Endothelial cell (in vitro differentiated cells): ENCODE data around the gene TFF3. TPM values are rescaled to one million over a fixed set of nuclear protein-coding genes. Genes with fewer than 3 reads are reported as not detected.

Experiments used
- DNase-seq: peaks from one replicate; pipeline ENCODE4 v3.0.0; 2021; ENCODE audit warnings: low spot score
- H3K27ac Mint-ChIP-seq: one replicate; pipeline ENCODE4 v1.8.0; 2021; ENCODE audit warnings: mixed read lengths, inconsistent platforms; ENCODE audit not compliant: unreplicated experiment
- H3K27me3 Mint-ChIP-seq: one replicate; pipeline ENCODE4 v1.8.0; 2021; ENCODE audit warnings: mild to moderate bottlenecking, moderate library complexity, mixed read lengths, inconsistent platforms; ENCODE audit not compliant: unreplicated experiment
- H3K36me3 Mint-ChIP-seq: one replicate; pipeline ENCODE4 v1.8.0; 2021; ENCODE audit warnings: mild to moderate bottlenecking, low read depth, mixed read lengths, inconsistent platforms; ENCODE audit not compliant: unreplicated experiment
- H3K4me1 Mint-ChIP-seq: one replicate; pipeline ENCODE4 v1.8.0; 2021; ENCODE audit warnings: mild to moderate bottlenecking, mixed read lengths, inconsistent platforms; ENCODE audit not compliant: unreplicated experiment
- H3K4me3 Mint-ChIP-seq: one replicate; pipeline ENCODE4 v1.8.0; 2021; ENCODE audit warnings: mild to moderate bottlenecking, mixed read lengths, inconsistent platforms; ENCODE audit not compliant: unreplicated experiment
- H3K9me3 Mint-ChIP-seq: one replicate; pipeline ENCODE4 v1.8.0; 2021; ENCODE audit warnings: mixed read lengths, inconsistent platforms; ENCODE audit not compliant: unreplicated experiment
- CTCF ChIP-seq: fragments of 200-600 bp; sonication (generic); IDR thresholded peaks from one replicate; pipeline ENCODE4 v1.5.0; 2021; ENCODE audit warnings: antibody characterized with exemption; ENCODE audit not compliant: unreplicated experiment
- total RNA-seq: library from RNA; stranded (reverse); fragmentation: NEBNext Ultra II Directional; extraction: Animal tissue kit (Norgen Biotek cat#: 25700); gene quantifications from one replicate; pipeline ENCODE4 v1.2.1, GENCODE V29; 2021; ENCODE audit not compliant: unreplicated experiment

TFF3 gene
- total RNA-seq, 1 donor from 2014 or later, result not detected

- Mint-ChIP-seq H3K27ac (no peak overlapping the region), H3K4me1 (no peaks in the 10 kb centered on the region)
Measured at GRCh38 chr21:42321845-42322244, 6.6 kb upstream of the TFF3 start.

GRCh38 chr21:42321231-42321630, 6.0 kb upstream of the TFF3 start:
- TF ChIP-seq CTCF, result no peak
- Mint-ChIP-seq H3K36me3 (no peaks in the 10 kb centered on the region), H3K9me3 (no peaks in the 10 kb centered on the region), H3K27ac (no peak overlapping the region), H3K4me1 (peaks cover 2% of the 10 kb centered on the region), H3K27me3 (peaks cover 4% of the 10 kb centered on the region), H3K4me3 (no peak overlapping the region)
- no peak for DNase-seq

More at GRCh38 chr21:42321845-42322244, 6.6 kb upstream of the TFF3 start:
- H3K36me3 Mint-ChIP-seq, result no peaks in the 10 kb centered on the region
- no peak overlapping the region for H3K4me3 Mint-ChIP-seq
- no peaks in the 10 kb centered on the region for H3K9me3 Mint-ChIP-seq
- no peak for DNase-seq
- TF ChIP-seq CTCF, result no peak
- no peaks in the 10 kb centered on the region for H3K27me3 Mint-ChIP-seq

GRCh38 chr21:42320791-42321190, 5.6 kb upstream of the TFF3 start:
- peak overlapping the region; percentile 2 for H3K4me3 Mint-ChIP-seq
- no peaks in the 10 kb centered on the region for H3K9me3 Mint-ChIP-seq
- H3K4me1 Mint-ChIP-seq, result peaks cover 2% of the 10 kb centered on the region
- no peaks in the 10 kb centered on the region for H3K36me3 Mint-ChIP-seq
- no peak overlapping the region for H3K27ac Mint-ChIP-seq
- TF ChIP-seq CTCF, result no peak
- peaks cover 4% of the 10 kb centered on the region for H3K27me3 Mint-ChIP-seq
- DNase-seq, result no peak

GRCh38 chr21:42319851-42320572, 4.8 kb upstream of the TFF3 start:
- H3K4me3 Mint-ChIP-seq, result peak overlapping the region; percentile 2
- TF ChIP-seq CTCF, result no peak
- no peaks in the 10 kb centered on the region for H3K36me3 Mint-ChIP-seq
- peaks cover 2% of the 10 kb centered on the region for H3K4me1 Mint-ChIP-seq
- H3K27me3 Mint-ChIP-seq, result peaks cover 5% of the 10 kb centered on the region
- H3K27ac Mint-ChIP-seq, result peak overlapping the region; percentile 21
- DNase-seq, result no peak
- no peaks in the 10 kb centered on the region for H3K9me3 Mint-ChIP-seq

- no peak for TF ChIP-seq CTCF
- Mint-ChIP-seq H3K27ac (no peak overlapping the region), H3K9me3 (no peaks in the 10 kb centered on the region), H3K27me3 (peaks cover 5% of the 10 kb centered on the region), H3K4me1 (peaks cover 2% of the 10 kb centered on the region), H3K4me3 (no peak overlapping the region), H3K36me3 (no peaks in the 10 kb centered on the region)
- no peak for DNase-seq
Measured at GRCh38 chr21:42319376-42319775, 4.2 kb upstream of the TFF3 start.
